GM23338 (cell line): ENCODE measurements around the gene CDCA7L. TPM values are rescaled to one million over a fixed set of nuclear protein-coding genes. Genes with fewer than 3 reads are reported as not detected.

Experiments
- ATAC-seq: fragments of 200-7000 bp; cut with Tn5 transposase; 3 replicates; pipeline ENCODE4 v1.9.1; 2020
- DNase-seq: peaks from one replicate; pipeline ENCODE4 v3.0.0-alpha.2; 2015; ENCODE audit warnings: low spot score
- H2AFZ ChIP-seq: fragments of 200-600 bp; sonication (generic); 2 replicates; pipeline ENCODE4 v1.8.0; 2016; ENCODE audit warnings: antibody characterized with exemption, mild to moderate bottlenecking, moderate library complexity
- H3F3A ChIP-seq: fragments of 200-600 bp; sonication (generic); replicated peaks from 2 replicates; pipeline ENCODE4 v1.8.0; 2017; ENCODE audit warnings: antibody characterized with exemption, mixed run types, low read depth
- H3K27ac ChIP-seq: fragments of 200-600 bp; sonication (generic); 2 replicates; pipeline ENCODE4 v1.6.1; 2016; ENCODE audit warnings: low read depth
- H3K27me3 ChIP-seq: fragments of 200-600 bp; sonication (generic); 2 replicates; pipeline ENCODE4 v1.8.0; 2016; ENCODE audit warnings: mild to moderate bottlenecking, mixed run types, moderate library complexity; ENCODE audit not compliant: insufficient read depth
- H3K36me3 ChIP-seq: fragments of 200-600 bp; sonication (generic); 2 replicates; pipeline ENCODE4 v1.8.0; 2016; ENCODE audit warnings: mild to moderate bottlenecking; ENCODE audit not compliant: insufficient read depth
- H3K4me1 ChIP-seq: fragments of 200-600 bp; sonication (generic); 2 replicates; pipeline ENCODE4 v1.8.0; 2016; ENCODE audit warnings: mild to moderate bottlenecking, moderate library complexity; ENCODE audit not compliant: insufficient read depth
- H3K4me2 ChIP-seq: fragments of 200-600 bp; sonication (generic); 2 replicates; pipeline ENCODE4 v1.7.1; 2017; ENCODE audit warnings: mixed run types
- H3K4me3 ChIP-seq: fragments of 200-600 bp; sonication (generic); 2 replicates; pipeline ENCODE4 v1.6.1; 2016; ENCODE audit warnings: mixed run types
- H3K79me2 ChIP-seq: fragments of 200-600 bp; sonication (generic); replicated peaks from 2 replicates; pipeline ENCODE4 v1.8.0; 2017; ENCODE audit warnings: mild to moderate bottlenecking; ENCODE audit not compliant: insufficient read depth
- H3K9me2 ChIP-seq: fragments of 200-600 bp; sonication (generic); 2 replicates; pipeline ENCODE4 v1.8.0; 2017; ENCODE audit not compliant: insufficient read depth
- H4K20me1 ChIP-seq: fragments of 200-600 bp; sonication (generic); replicated peaks from 2 replicates; pipeline ENCODE4 v1.8.0; 2017; ENCODE audit warnings: mild to moderate bottlenecking; ENCODE audit not compliant: insufficient read depth
- H3K27ac Mint-ChIP-seq: 2 replicates; pipeline ENCODE4 v1.8.0; 2020; ENCODE audit warnings: inconsistent platforms, mild to moderate bottlenecking, moderate library complexity, mixed read lengths
- H3K27me3 Mint-ChIP-seq: 3 replicates; pipeline ENCODE4 v1.8.0; 2022; ENCODE audit warnings: low read depth, mild to moderate bottlenecking, moderate library complexity, mixed read lengths, inconsistent platforms; ENCODE audit not compliant: insufficient read depth, poor library complexity
- H3K36me3 Mint-ChIP-seq: 3 replicates; pipeline ENCODE4 v1.8.0; 2021; ENCODE audit warnings: low read depth, mild to moderate bottlenecking, inconsistent platforms, moderate library complexity, mixed read lengths
- H3K4me1 Mint-ChIP-seq: 3 replicates; pipeline ENCODE4 v1.8.0; 2020; ENCODE audit warnings: mild to moderate bottlenecking, inconsistent platforms, mixed read lengths
- H3K4me3 Mint-ChIP-seq: 3 replicates; pipeline ENCODE4 v1.8.0; 2021; ENCODE audit warnings: moderate library complexity, mild to moderate bottlenecking, inconsistent platforms, mixed read lengths
- H3K9me3 Mint-ChIP-seq: 3 replicates; pipeline ENCODE4 v1.8.0; 2020; ENCODE audit warnings: moderate library complexity, mild to moderate bottlenecking, inconsistent platforms, mixed read lengths
- EZH2 ChIP-seq: fragments of 200-600 bp; sonication (generic); IDR thresholded peaks from one replicate; pipeline ENCODE4 v1.8.0; 2017; ENCODE audit warnings: antibody characterized with exemption, mild to moderate bottlenecking, low read depth; ENCODE audit not compliant: unreplicated experiment
- JUNB ChIP-seq: IDR thresholded peaks from one replicate; pipeline ENCODE4 v1.6.1; 2016; ENCODE audit warnings: antibody characterized with exemption; ENCODE audit not compliant: unreplicated experiment
- POLR2AphosphoS5 ChIP-seq: IDR thresholded peaks from 2 replicates; pipeline ENCODE4 v1.6.1; 2016; ENCODE audit warnings: antibody characterized with exemption, low read depth
- STAT1 ChIP-seq: IDR thresholded peaks from one replicate; pipeline ENCODE4 v1.6.1; 2016; ENCODE audit warnings: antibody characterized with exemption; ENCODE audit not compliant: unreplicated experiment
- ZNF462 ChIP-seq: fragments of 250-450 bp; sonication (Bioruptor Pico); IDR thresholded peaks from 2 replicates; pipeline ENCODE4 v1.5.0; 2020; ENCODE audit warnings: mild to moderate bottlenecking, moderate library complexity
- polyA plus RNA-seq: library from polyadenylated mRNA; unstranded; fragments of >200 nt; fragmentation: Nextera tagmentation; extraction: Ambion mirVana; gene quantifications from 2 replicates; pipeline ENCODE4 v1.2.1, GENCODE V29; 2016
- total RNA-seq: library from RNA; depleted of rRNA; stranded (reverse); fragments of >200 nt; shearing (Covaris generic); gene quantifications from 2 replicates; pipeline ENCODE4 v1.2.3, GENCODE V29; 2014

Gene CDCA7L
- total and polyA plus RNA-seq, 2 experiments from 2014 or later: 174 to 187 TPM

- no peak for TF ChIP-seq ZNF462 (CRISPR knock-in tag)
Measured at GRCh38 chr7:21883069-21883468, 62.6 kb downstream of the CDCA7L start (continued).

- peaks cover 4% of the 10 kb centered on the region for H3K27me3 Mint-ChIP-seq
- H3K36me3 Mint-ChIP-seq: peaks cover 17% of the 10 kb centered on the region; the same call in 2 of the 3 replicates
- Histone ChIP-seq H3K79me2 (no peaks in the 10 kb centered on the region), H3K4me2 (peak overlapping the region; percentile 71), H3K4me1 (peaks cover 74% of the 10 kb centered on the region), H3F3A (peaks cover 16% of the 10 kb centered on the region), H2AFZ (no peak overlapping the region), H3K27me3 (no peaks in the 10 kb centered on the region), H3K9me2 (peaks cover 5% of the 10 kb centered on the region; the same call in 1 of the 2 replicates), H3K27ac (peak overlapping the region; percentile 78), H3K36me3 (no peaks in the 10 kb centered on the region; the same call in 1 of the 2 replicates), H3K4me3 (no peak overlapping the region), H4K20me1 (no peaks in the 10 kb centered on the region)
- DNase-seq (peak; percentile 55), ATAC-seq (peak; percentile 45)
- peaks cover 71% of the 10 kb centered on the region for H3K4me1 Mint-ChIP-seq
- H3K9me3 Mint-ChIP-seq: no peaks in the 10 kb centered on the region
- TF ChIP-seq STAT1 (no peak), POLR2AphosphoS5 (no peak), ZNF462 (CRISPR knock-in tag) (no peak), EZH2 (no peak), JUNB (no peak)
- peak overlapping the region; percentile 90 for H3K27ac Mint-ChIP-seq
- H3K4me3 Mint-ChIP-seq: no peak overlapping the region
Measured at GRCh38 chr7:21869785-21870402, 75.8 kb downstream of the CDCA7L start.
